IPS-20b (cell line): ENCODE data around the gene LAMA2.

Experiments
- H3K27ac ChIP-seq: one replicate; pipeline ENCODE4 v1.5.1; 2013; ENCODE audit warnings: low read length
- H3K27me3 ChIP-seq: 2 replicates; pipeline ENCODE4 v1.6.1; 2013; ENCODE audit warnings: mild to moderate bottlenecking, low read length, inconsistent platforms; ENCODE audit not compliant: insufficient read depth
- H3K36me3 ChIP-seq: 2 replicates; pipeline ENCODE4 v1.6.1; 2013; ENCODE audit warnings: low read depth, mild to moderate bottlenecking, inconsistent platforms, low read length, moderate library complexity; ENCODE audit not compliant: insufficient read depth
- H3K4me1 ChIP-seq: 2 replicates; pipeline ENCODE4 v1.6.1; 2013; ENCODE audit warnings: mild to moderate bottlenecking, control low read depth, inconsistent platforms, low read length, moderate library complexity; ENCODE audit not compliant: insufficient read depth
- H3K4me3 ChIP-seq: 2 replicates; pipeline ENCODE4 v1.5.1; 2013; ENCODE audit warnings: mild to moderate bottlenecking, low read length, inconsistent platforms
- H3K9ac ChIP-seq: 2 replicates; pipeline ENCODE4 v1.6.1; 2013; ENCODE audit warnings: low read depth, mild to moderate bottlenecking, inconsistent platforms, low read length, moderate library complexity
- H3K9me3 ChIP-seq: 2 replicates; pipeline ENCODE4 v1.6.1; 2013; ENCODE audit warnings: mild to moderate bottlenecking, low read depth, low read length, inconsistent platforms; ENCODE audit not compliant: insufficient read depth

Gene LAMA2

GRCh38 chr6:128874863-128875262, 8.1 kb upstream of the LAMA2 start:
- Histone ChIP-seq H3K9ac (no peak overlapping the region), H3K4me1 (no peaks in the 10 kb centered on the region), H3K27me3 (no peaks in the 10 kb centered on the region), H3K27ac (no peak overlapping the region), H3K36me3 (no peaks in the 10 kb centered on the region), H3K9me3 (no peaks in the 10 kb centered on the region), H3K4me3 (no peak overlapping the region)

GRCh38 chr6:128882560-128882959, 378 bp upstream of the LAMA2 start:
- Histone ChIP-seq H3K4me1 (peaks cover 8% of the 10 kb centered on the region), H3K9me3 (no peaks in the 10 kb centered on the region), H3K27me3 (peaks cover 16% of the 10 kb centered on the region; the same call in 1 of the 2 replicates), H3K9ac (peak overlapping the region; percentile 66; the same call in 1 of the 2 replicates), H3K36me3 (no peaks in the 10 kb centered on the region), H3K27ac (no peak overlapping the region), H3K4me3 (peak overlapping the region; percentile 82)

GRCh38 chr6:128883906-128884305, 968 bp downstream of the LAMA2 start:
- Histone ChIP-seq H3K36me3 (no peaks in the 10 kb centered on the region), H3K27ac (no peak overlapping the region), H3K27me3 (peaks cover 16% of the 10 kb centered on the region; the same call in 1 of the 2 replicates), H3K9ac (no peak overlapping the region), H3K4me3 (0 out of 2 replicates have a peak overlapping the region, but pooled peaks have one; percentile 82), H3K4me1 (peaks cover 8% of the 10 kb centered on the region), H3K9me3 (no peaks in the 10 kb centered on the region)

DNA sequence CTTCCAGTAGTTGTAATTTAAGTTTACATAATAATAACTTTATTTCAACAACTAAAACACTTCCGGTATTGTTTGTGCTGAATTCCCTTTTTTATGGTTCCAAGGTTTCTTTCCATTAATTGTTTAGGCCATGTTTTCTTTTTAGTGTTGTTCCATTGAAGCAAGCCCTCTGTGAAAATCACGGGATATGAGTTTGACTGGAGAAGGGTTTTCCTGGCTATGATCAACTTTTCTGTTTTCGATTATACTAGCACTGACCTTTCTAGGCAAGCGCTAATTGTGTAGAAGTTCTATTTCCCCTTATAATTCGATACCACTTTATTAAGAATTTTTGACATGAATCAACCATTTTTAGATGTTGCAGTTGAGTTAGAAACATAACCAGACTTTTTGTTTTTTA, 2.4 kb downstream of the LAMA2 start:
- H3K9ac ChIP-seq, result no peak overlapping the region
- H3K27me3 ChIP-seq, result peaks cover 16% of the 10 kb centered on the region; the same call in 1 of the 2 replicates
- H3K27ac ChIP-seq, result no peak overlapping the region
- no peak overlapping the region for H3K4me3 ChIP-seq
- no peaks in the 10 kb centered on the region for H3K9me3 ChIP-seq
- peaks cover 8% of the 10 kb centered on the region for H3K4me1 ChIP-seq
- no peaks in the 10 kb centered on the region for H3K36me3 ChIP-seq

GRCh38 chr6:128886706-128887105, 3.8 kb downstream of the LAMA2 start:
- Histone ChIP-seq H3K36me3 (no peaks in the 10 kb centered on the region), H3K9ac (no peak overlapping the region), H3K9me3 (no peaks in the 10 kb centered on the region), H3K27me3 (peaks cover 16% of the 10 kb centered on the region; the same call in 1 of the 2 replicates), H3K27ac (no peak overlapping the region), H3K4me1 (peaks cover 8% of the 10 kb centered on the region), H3K4me3 (no peak overlapping the region)

- no peak overlapping the region for H3K4me3 ChIP-seq
- no peaks in the 10 kb centered on the region for H3K36me3 ChIP-seq
- H3K9me3 ChIP-seq, result no peaks in the 10 kb centered on the region
- no peak overlapping the region for H3K27ac ChIP-seq
- H3K9ac ChIP-seq, result no peak overlapping the region
- H3K4me1 ChIP-seq, result no peaks in the 10 kb centered on the region
- no peaks in the 10 kb centered on the region for H3K27me3 ChIP-seq
Observed at GRCh38 chr6:128888444-128889175, 5.7 kb downstream of the LAMA2 start.

- no peak overlapping the region for H3K27ac ChIP-seq
- no peaks in the 10 kb centered on the region for H3K9me3 ChIP-seq
- H3K9ac ChIP-seq, result no peak overlapping the region
- H3K4me3 ChIP-seq, result no peak overlapping the region
- no peaks in the 10 kb centered on the region for H3K36me3 ChIP-seq
- H3K4me1 ChIP-seq, result no peaks in the 10 kb centered on the region
- no peaks in the 10 kb centered on the region for H3K27me3 ChIP-seq
Observed at GRCh38 chr6:128889870-128890269, 6.9 kb downstream of the LAMA2 start.

GRCh38 chr6:128892079-128892478, 9.1 kb downstream of the LAMA2 start:
- H3K4me1 ChIP-seq, result no peaks in the 10 kb centered on the region
- H3K9me3 ChIP-seq, result no peaks in the 10 kb centered on the region
- H3K4me3 ChIP-seq, result no peak overlapping the region
- H3K36me3 ChIP-seq, result no peaks in the 10 kb centered on the region
- H3K27ac ChIP-seq, result no peak overlapping the region
- H3K9ac ChIP-seq, result no peak overlapping the region
- H3K27me3 ChIP-seq, result no peaks in the 10 kb centered on the region

DNA sequence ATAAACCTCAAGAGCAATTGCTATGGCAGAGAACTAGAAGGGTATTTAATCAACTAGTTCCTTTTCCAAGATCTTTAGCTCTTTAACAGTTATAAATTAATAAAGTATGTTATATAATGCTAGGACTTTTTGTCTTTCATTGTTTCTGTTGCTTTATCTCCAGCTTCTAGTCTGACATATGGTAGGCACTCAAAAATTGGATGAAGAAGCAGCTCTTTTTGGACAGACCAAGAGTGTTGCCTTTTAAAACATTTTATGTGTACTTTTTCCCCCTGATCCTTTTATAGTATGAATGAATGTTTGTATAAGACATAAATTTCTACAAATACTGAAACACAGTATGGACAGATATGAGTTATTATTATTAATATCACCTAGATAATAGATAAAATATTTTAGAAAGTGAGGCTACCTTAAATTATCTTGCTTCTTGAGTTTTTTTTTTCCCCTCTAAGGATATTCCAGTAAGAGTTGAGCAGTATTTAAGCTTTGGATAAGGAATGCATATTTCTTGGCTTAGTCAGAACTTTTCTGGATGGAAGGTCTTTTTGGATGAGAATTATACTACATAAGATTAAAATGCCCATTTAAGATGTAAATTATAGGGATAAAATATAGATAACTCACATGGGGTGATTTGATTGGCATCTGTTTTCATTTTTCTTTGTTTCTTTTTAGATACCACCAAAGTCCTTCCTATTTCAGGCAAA, 16.6 kb downstream of the LAMA2 start:
- Histone ChIP-seq H3K9ac (no peak overlapping the region), H3K9me3 (no peaks in the 10 kb centered on the region), H3K27ac (no peak overlapping the region), H3K36me3 (no peaks in the 10 kb centered on the region), H3K4me1 (no peaks in the 10 kb centered on the region), H3K27me3 (no peaks in the 10 kb centered on the region), H3K4me3 (no peak overlapping the region)

DNA sequence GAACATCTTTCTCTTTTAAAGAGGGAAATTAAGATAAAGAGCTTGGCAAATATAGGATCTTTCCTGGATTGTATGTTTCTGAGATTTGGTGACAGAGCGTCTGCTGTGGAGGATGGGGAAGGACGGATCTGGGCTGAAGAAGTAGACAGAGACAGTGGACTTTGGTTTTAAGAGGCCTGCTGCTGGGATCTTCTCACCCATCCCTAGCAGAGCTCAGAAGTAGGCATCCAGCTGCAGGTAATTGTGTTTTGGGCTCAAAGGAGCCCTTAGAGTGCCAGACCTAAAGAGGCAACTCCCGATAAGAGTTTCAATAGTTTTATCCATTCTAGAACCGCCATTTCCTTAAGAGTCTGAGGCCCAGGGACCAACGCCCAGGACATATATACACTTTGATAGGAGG, 20.8 kb downstream of the LAMA2 start:
- H3K27me3 ChIP-seq, result no peaks in the 10 kb centered on the region
- no peak overlapping the region for H3K4me3 ChIP-seq
- no peaks in the 10 kb centered on the region for H3K4me1 ChIP-seq
- H3K9me3 ChIP-seq, result no peaks in the 10 kb centered on the region
- no peak overlapping the region for H3K27ac ChIP-seq
- no peak overlapping the region for H3K9ac ChIP-seq
- no peaks in the 10 kb centered on the region for H3K36me3 ChIP-seq

DNA sequence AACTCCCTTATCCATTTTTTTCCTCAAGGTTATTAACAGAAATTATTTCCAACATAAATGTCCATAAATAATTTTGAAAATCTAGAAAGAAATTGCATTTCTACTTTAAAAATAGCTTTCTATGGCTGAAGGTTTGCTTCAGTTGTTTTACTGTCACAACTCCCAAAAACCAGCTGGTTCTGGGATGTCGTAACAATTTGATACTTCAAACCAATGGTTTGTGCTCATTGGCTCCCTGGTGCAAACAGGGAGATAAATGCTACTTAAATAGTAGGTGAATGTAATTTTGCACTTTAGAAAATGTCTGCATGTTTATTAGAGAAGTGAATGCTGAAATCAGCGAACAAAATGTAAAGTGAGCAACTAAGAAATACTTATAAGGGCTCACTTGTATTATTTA, 31.1 kb downstream of the LAMA2 start:
- H3K4me1 ChIP-seq, result no peaks in the 10 kb centered on the region
- no peaks in the 10 kb centered on the region for H3K27me3 ChIP-seq
- no peak overlapping the region for H3K9ac ChIP-seq
- H3K36me3 ChIP-seq, result no peaks in the 10 kb centered on the region
- H3K4me3 ChIP-seq, result no peak overlapping the region
- no peaks in the 10 kb centered on the region for H3K9me3 ChIP-seq
- H3K27ac ChIP-seq, result no peak overlapping the region

- no peaks in the 10 kb centered on the region for H3K27me3 ChIP-seq
- H3K27ac ChIP-seq, result no peak overlapping the region
- no peak overlapping the region for H3K4me3 ChIP-seq
- H3K9me3 ChIP-seq, result no peaks in the 10 kb centered on the region
- no peaks in the 10 kb centered on the region for H3K4me1 ChIP-seq
- no peak overlapping the region for H3K9ac ChIP-seq
- no peaks in the 10 kb centered on the region for H3K36me3 ChIP-seq
Observed at GRCh38 chr6:128918886-128919285, 35.9 kb downstream of the LAMA2 start.
